Smooth muscle cell of the pulmonary artery (primary cell): Measurements from ENCODE around the gene SERPINB1. TPM values are rescaled to one million over a fixed set of nuclear protein-coding genes. Genes with fewer than 3 reads are reported as not detected.

Source experiments
- total RNA-seq: library from RNA; depleted of rRNA; stranded (reverse); fragments of >200 nt; gene quantifications from 2 replicates; pipeline ENCODE4 v1.2.3, GENCODE V29; 2014

The SERPINB1 gene
- total RNA-seq = 8.0 and 11.3 TPM in 2 replicates

DNA sequence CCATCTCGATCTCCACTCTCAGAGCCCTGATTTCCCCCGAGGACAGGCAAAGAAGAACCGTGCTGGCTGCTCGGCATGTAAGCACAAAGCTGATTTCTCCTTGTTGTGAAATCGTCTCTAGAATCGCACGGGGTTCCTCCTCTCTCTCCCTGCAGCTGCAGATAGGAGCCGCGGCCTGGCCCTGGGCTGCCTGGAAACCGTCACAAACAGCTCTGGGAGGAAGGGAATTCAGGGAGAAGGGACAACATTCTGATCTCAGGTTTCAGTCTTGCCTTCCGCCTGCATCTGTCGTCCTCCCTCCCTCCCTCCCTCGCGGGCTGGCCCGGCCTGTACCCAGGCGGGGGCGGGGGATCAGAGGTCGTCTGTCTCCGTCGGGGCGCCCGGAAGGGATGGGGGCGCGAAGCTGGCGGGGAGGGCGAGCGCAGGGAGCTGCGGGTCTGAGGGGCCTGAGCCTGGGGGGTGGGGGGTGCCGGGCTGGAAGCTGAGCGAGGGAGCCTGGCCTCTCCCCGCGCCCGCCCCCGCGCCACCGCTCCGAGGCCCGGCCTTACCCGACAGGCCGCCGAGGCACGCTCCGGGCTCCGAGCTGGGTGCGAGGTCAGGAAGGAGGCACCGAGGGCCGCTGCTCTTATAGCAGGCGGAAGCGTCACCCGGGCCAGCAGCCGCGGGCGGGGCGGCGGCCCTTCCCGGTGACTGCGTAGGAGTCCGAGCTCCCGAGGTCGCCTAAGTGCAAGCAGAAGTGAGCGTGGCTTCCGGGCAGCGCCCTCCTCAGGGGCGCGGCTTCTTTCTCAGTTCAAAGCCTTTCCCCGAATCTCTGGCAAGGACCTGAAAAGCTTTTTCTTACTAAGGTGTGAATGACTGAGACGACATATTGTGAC is at the start of gene SERPINB1:
SERPINB1 (minus strand) TSS at position 600 of the 875 bp plus-strand sequence. CDS start 1,277 bp downstream, outside the sequence.

Other genes with a start within 250 kb of the SERPINB1 start
- 0.26 and 0.43 TPM in 2 replicates for gene MYLK4, start 90.9 kb downstream of the SERPINB1 start, total RNA-seq
- 45.5 and 49.9 TPM in 2 replicates for gene WRNIP1, start 76.5 kb downstream of the SERPINB1 start, total RNA-seq
- gene SERPINB9, start 61.4 kb upstream of the SERPINB1 start, total RNA-seq = 1.8 and 4.9 TPM in 2 replicates
- gene SERPINB6, start 129.7 kb upstream of the SERPINB1 start, total RNA-seq = 67.5 and 81.3 TPM in 2 replicates
- gene NQO2, start 158.0 kb upstream of the SERPINB1 start, total RNA-seq = 10.5 and 33.9 TPM in 2 replicates
- gene RIPK1, start 226.6 kb upstream of the SERPINB1 start, total RNA-seq = 18.9 and 20.3 TPM in 2 replicates